Dermis microvascular lymphatic vessel endothelial cell (primary cell): ENCODE data around the gene GPR82. TPM values are rescaled to one million over a fixed set of nuclear protein-coding genes. Genes with fewer than 3 reads are reported as not detected.

Experiments
- total RNA-seq: library from RNA; depleted of rRNA; stranded (reverse); fragments of >200 nt; gene quantifications from 2 replicates; pipeline ENCODE4 v1.2.1, GENCODE V29; 2014

The GPR82 gene
- total RNA-seq, 1 donor from 2014 or later, result not detected

Other genes with a start within 250 kb of the GPR82 start
- gene GPR34, start 35.2 kb upstream of the GPR82 start, total RNA-seq, result not detected in 2 replicates
- 27.0 and 39.6 TPM in 2 replicates for gene CASK, start 199.4 kb downstream of the GPR82 start, total RNA-seq